Mesenchymal stem cell (in vitro differentiated cells and primary cell): ENCODE results near the gene NOS3.

ENCODE experiments used
- DNase-seq: peaks from one replicate; pipeline ENCODE4 v3.0.0-alpha.2; 2013
- H2AFZ ChIP-seq: one replicate; pipeline ENCODE4 v1.6.1; 2013; ENCODE audit warnings: low read depth, mild to moderate bottlenecking, control low read depth, inconsistent platforms, low read length, moderate library complexity
- H2AK5ac ChIP-seq: 2 replicates; pipeline ENCODE4 v1.6.1; 2013; ENCODE audit warnings: low read length, moderate library complexity, mild to moderate bottlenecking, inconsistent platforms; ENCODE audit not compliant: severe bottlenecking
- H2BK120ac ChIP-seq: one replicate; pipeline ENCODE4 v1.6.1; 2013; ENCODE audit warnings: low read depth, mild to moderate bottlenecking, inconsistent platforms, low read length, moderate library complexity
- H2BK12ac ChIP-seq, 2 experiments: one replicate each; pipeline ENCODE4 v1.6.1; 2013; ENCODE audit warnings: inconsistent platforms in 2 of 2, low read length in 2 of 2, mild to moderate bottlenecking in 2 of 2, moderate library complexity in 2 of 2, control low read depth in 1 of 2
- H2BK15ac ChIP-seq: one replicate; pipeline ENCODE4 v1.6.1; 2013; ENCODE audit warnings: mild to moderate bottlenecking, low read depth, inconsistent platforms; ENCODE audit not compliant: poor library complexity, severe bottlenecking
- H2BK5ac ChIP-seq: 2 replicates; pipeline ENCODE4 v1.6.1; 2013; ENCODE audit warnings: low read depth, mild to moderate bottlenecking, low read length, control low read depth, inconsistent platforms; ENCODE audit not compliant: poor library complexity, severe bottlenecking
- H3K14ac ChIP-seq, 2 experiments: one replicate each; pipeline ENCODE4 v1.6.1; 2013; ENCODE audit warnings: inconsistent platforms in 2 of 2, low read length in 2 of 2, control low read depth in 1 of 2, mild to moderate bottlenecking in 1 of 2, moderate library complexity in 1 of 2
- H3K18ac ChIP-seq, 2 experiments: one replicate each; pipeline ENCODE4 v1.6.1; 2013; ENCODE audit warnings: inconsistent platforms in 2 of 2, low read length in 2 of 2, control low read depth in 1 of 2, low read depth in 1 of 2, mild to moderate bottlenecking in 1 of 2
- H3K23ac ChIP-seq, 2 experiments: one replicate each; pipeline ENCODE4 v1.6.1; 2013; ENCODE audit warnings: inconsistent platforms in 2 of 2, low read length in 2 of 2, mild to moderate bottlenecking in 2 of 2, moderate library complexity in 2 of 2, control low read depth in 1 of 2
- H3K27ac ChIP-seq: 2 replicates; pipeline ENCODE4 v1.5.1; 2013; ENCODE audit warnings: mild to moderate bottlenecking, moderate library complexity, low read length, control low read depth, inconsistent platforms; ENCODE audit not compliant: poor library complexity, severe bottlenecking
- H3K27me3 ChIP-seq, 2 experiments: 2 replicates each; pipeline versions ENCODE4 v1.6.1 to v1.7.0; 2013; ENCODE audit warnings: low read length in 2 of 2, mild to moderate bottlenecking in 2 of 2, moderate library complexity in 2 of 2, control low read depth in 1 of 2, inconsistent platforms in 1 of 2; ENCODE audit not compliant: control insufficient read depth in 1 of 2, insufficient read depth in 1 of 2
- H3K36me3 ChIP-seq, 2 experiments: 2 replicates each; pipeline versions ENCODE4 v1.6.1 to v1.7.0; 2013; ENCODE audit warnings: low read length in 2 of 2, control low read depth in 1 of 2, inconsistent platforms in 1 of 2, low read depth in 1 of 2, mild to moderate bottlenecking in 1 of 2; ENCODE audit not compliant: insufficient read depth in 2 of 2, control insufficient read depth in 1 of 2
- H3K4ac ChIP-seq, 2 experiments: one replicate each; pipeline ENCODE4 v1.6.1; 2013; ENCODE audit warnings: inconsistent platforms in 2 of 2, low read length in 2 of 2, mild to moderate bottlenecking in 2 of 2, moderate library complexity in 2 of 2, control low read depth in 1 of 2, low read depth in 1 of 2
- H3K4me1 ChIP-seq: 2 replicates; pipeline ENCODE4 v1.6.1; 2013; ENCODE audit warnings: low read depth, low read length, control low read depth; ENCODE audit not compliant: control insufficient read depth, insufficient read depth
- H3K4me2 ChIP-seq: 2 replicates; pipeline ENCODE4 v1.6.1; 2013; ENCODE audit warnings: low read length, mild to moderate bottlenecking, inconsistent platforms; ENCODE audit not compliant: poor library complexity, severe bottlenecking
- H3K4me3 ChIP-seq, 2 experiments: 2 replicates each; pipeline versions ENCODE4 v1.5.1 to v1.7.0; 2013; ENCODE audit warnings: low read length in 2 of 2, mild to moderate bottlenecking in 2 of 2, control low read depth in 1 of 2, low read depth in 1 of 2; ENCODE audit not compliant: insufficient read depth in 1 of 2
- H3K79me1 ChIP-seq: replicated peaks from 2 replicates; pipeline ENCODE4 v1.6.1; 2013; ENCODE audit warnings: mild to moderate bottlenecking, control low read depth, low read length, inconsistent platforms; ENCODE audit not compliant: poor library complexity, severe bottlenecking
- H3K9ac ChIP-seq: 2 replicates; pipeline ENCODE4 v1.7.0; 2013; ENCODE audit warnings: mild to moderate bottlenecking, low read length, moderate library complexity
- H3K9me3 ChIP-seq: 2 replicates; pipeline ENCODE4 v1.7.0; 2013; ENCODE audit warnings: mild to moderate bottlenecking, low read length; ENCODE audit not compliant: control insufficient read depth
- H4K8ac ChIP-seq: one replicate; pipeline ENCODE4 v1.6.1; 2013; ENCODE audit warnings: inconsistent platforms, mild to moderate bottlenecking, low read length, moderate library complexity
- H4K91ac ChIP-seq: one replicate; pipeline ENCODE4 v1.6.1; 2013; ENCODE audit warnings: mild to moderate bottlenecking, low read length, inconsistent platforms
- WGBS: methylation state at CpG from one replicate; pipeline ENCODE4 v1.1.7; 2013; ENCODE audit warnings: mixed read lengths; 5-methylcytosine and 5-hydroxymethylcytosine counted together

The NOS3 gene

DNA sequence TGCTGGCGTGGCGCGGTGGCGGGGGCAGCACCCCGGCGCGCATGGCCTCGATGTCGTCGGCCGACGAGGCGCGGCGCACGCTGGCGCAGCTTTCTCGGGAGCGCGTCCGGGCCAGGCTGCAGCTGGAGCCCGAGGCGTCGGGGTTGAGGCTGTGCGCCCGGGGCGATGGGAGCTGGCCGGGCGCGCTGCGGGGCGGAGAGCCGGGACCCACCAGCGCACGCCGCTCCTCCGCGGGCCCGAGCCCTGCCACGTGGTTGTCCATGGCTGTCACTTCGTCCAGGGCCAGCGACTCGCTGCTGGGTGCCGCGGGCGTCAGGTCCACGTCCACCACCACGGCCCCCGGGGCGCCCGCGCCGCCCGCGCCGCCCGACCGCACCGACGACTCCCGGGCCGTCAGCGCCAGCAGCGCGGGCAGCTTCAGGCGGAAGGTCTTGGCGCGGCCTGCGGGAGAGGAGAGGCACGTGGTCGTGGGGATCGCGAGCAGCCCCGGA, 32.7 kb upstream of the NOS3 start:
- Histone ChIP-seq H3K4me2 (no peak overlapping the region), H3K4ac (no peak overlapping the region), H3K18ac (no peak overlapping the region), H4K8ac (no peak overlapping the region), H4K91ac (no peak overlapping the region), H2AFZ (no peak overlapping the region), H3K36me3 (no peaks in the 10 kb centered on the region), H2BK12ac (no peak overlapping the region), H2BK15ac (no peak overlapping the region), H2BK5ac (no peak overlapping the region), H2AK5ac (no peak overlapping the region), H3K23ac (no peak overlapping the region), H3K9me3 (no peaks in the 10 kb centered on the region), H3K79me1 (no peaks in the 10 kb centered on the region), H3K9ac (no peak overlapping the region), H2BK120ac (no peak overlapping the region), H3K27ac (no peak overlapping the region), H3K14ac (no peak overlapping the region), H3K27me3 (peaks cover 30 to 87% of the 10 kb centered on the region in 2 experiments), H3K4me1 (peaks cover 20% of the 10 kb centered on the region), H3K4me3 (no peak overlapping the region)
- 82% methylated on average over 47 of the region's 74 CpGs for WGBS
- DNase-seq: no peak

DNA sequence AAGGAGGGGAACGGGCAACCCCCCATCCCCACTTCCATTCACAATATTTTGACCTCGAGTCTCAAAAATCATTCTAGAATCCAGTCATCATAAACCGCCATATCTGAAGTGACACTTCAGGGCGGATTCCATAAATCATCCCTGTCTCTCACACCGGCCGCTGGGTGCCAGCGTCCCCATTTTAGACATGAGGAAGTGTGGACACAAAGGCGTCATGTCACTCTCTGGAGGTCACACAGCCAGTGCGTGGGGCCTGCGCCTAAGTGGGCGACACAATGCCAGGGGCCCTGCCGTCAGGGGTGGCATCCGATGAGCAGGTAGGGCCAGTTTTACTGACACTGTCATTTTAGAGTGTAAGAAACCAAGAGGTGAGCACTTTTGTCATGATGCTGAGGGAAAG, 32.2 kb upstream of the NOS3 start:
- H2BK5ac ChIP-seq: no peak overlapping the region
- H4K8ac ChIP-seq: no peak overlapping the region
- H2BK120ac ChIP-seq: no peak overlapping the region
- H3K18ac ChIP-seq: no peak overlapping the region
- no peak overlapping the region for H3K23ac ChIP-seq
- peaks cover 20% of the 10 kb centered on the region for H3K4me1 ChIP-seq
- H3K79me1 ChIP-seq: no peaks in the 10 kb centered on the region
- H3K4me3 ChIP-seq: no peak overlapping the region
- no peak overlapping the region for H3K14ac ChIP-seq
- H2AFZ ChIP-seq: no peak overlapping the region
- 92% methylated on average over 12 of the region's 13 CpGs for WGBS
- peaks cover 28 to 83% of the 10 kb centered on the region in 2 experiments for H3K27me3 ChIP-seq
- H3K4me2 ChIP-seq: no peak overlapping the region
- H2AK5ac ChIP-seq: no peak overlapping the region
- H3K4ac ChIP-seq: no peak overlapping the region
- H2BK12ac ChIP-seq: no peak overlapping the region
- H2BK15ac ChIP-seq: no peak overlapping the region
- H3K9me3 ChIP-seq: no peaks in the 10 kb centered on the region
- DNase-seq: no peak
- H4K91ac ChIP-seq: no peak overlapping the region
- no peak overlapping the region for H3K27ac ChIP-seq
- no peak overlapping the region for H3K9ac ChIP-seq
- no peaks in the 10 kb centered on the region for H3K36me3 ChIP-seq

GRCh38 chr7:150959081-150959480, 31.7 kb upstream of the NOS3 start:
- no peak overlapping the region for H3K27ac ChIP-seq
- no peak overlapping the region for H3K4ac ChIP-seq
- no peak overlapping the region for H3K4me2 ChIP-seq
- no peak overlapping the region for H4K8ac ChIP-seq
- H2BK120ac ChIP-seq: no peak overlapping the region
- H3K79me1 ChIP-seq: no peaks in the 10 kb centered on the region
- no peak overlapping the region for H2AK5ac ChIP-seq
- no peak overlapping the region for H2BK15ac ChIP-seq
- no peak overlapping the region for H2BK5ac ChIP-seq
- no peaks in the 10 kb centered on the region for H3K9me3 ChIP-seq
- no peak overlapping the region for H3K9ac ChIP-seq
- H3K27me3 ChIP-seq: peaks cover 29 to 83% of the 10 kb centered on the region in 2 experiments
- H3K36me3 ChIP-seq: no peaks in the 10 kb centered on the region
- WGBS: 93% methylated on average over 3 of the region's 3 CpGs
- H3K4me3 ChIP-seq: no peak overlapping the region
- H2AFZ ChIP-seq: no peak overlapping the region
- H3K14ac ChIP-seq: peak overlapping the region in 1 of 2 experiments; percentile 41
- H3K18ac ChIP-seq: no peak overlapping the region
- H3K4me1 ChIP-seq: peaks cover 20% of the 10 kb centered on the region
- no peak overlapping the region for H3K23ac ChIP-seq
- no peak for DNase-seq
- H2BK12ac ChIP-seq: no peak overlapping the region
- no peak overlapping the region for H4K91ac ChIP-seq

DNA sequence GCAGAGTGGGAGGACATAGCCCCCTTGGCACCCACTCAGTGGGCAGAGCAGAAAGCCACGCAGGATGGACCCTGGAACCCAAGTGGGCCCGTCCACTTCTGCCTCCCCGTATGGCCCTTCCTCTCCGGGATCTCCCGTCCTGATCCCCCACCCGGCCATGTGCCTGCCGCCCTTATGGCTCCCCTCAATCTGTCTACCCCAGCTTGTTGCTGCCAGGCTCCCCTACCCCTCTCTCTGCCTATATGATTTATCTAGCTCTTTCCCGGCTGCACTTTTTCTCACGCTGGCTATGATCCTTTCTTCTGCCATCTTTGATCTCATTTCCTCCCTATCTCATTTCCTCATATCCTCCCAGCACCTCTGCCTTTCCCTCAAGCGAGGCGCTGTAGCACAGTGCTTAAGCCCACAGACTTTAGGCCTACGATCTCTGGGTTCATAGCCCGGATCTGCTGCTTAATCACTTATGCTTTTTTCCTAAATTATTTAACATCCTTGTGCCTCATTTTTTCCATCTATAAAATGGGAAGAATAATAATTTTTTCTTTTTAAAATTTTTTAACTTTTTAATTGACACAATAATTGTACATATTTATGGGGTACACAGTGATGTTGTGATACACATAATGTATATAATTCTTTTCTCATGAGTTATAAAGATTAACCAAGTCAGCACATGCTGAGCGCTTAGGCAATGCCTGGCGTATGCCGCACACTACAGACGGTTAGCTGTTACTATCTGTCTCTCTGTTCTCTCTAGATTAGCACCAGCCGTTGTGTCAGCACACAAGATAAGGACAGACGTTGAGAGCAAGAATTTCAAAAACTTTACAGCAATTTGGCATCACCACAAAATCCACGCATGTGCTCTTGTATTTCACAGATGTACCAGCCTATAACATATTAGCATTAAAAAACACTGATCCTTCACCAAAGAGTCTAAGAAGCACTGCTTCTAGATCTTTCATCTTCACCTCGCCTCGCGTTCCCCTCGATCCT, 30.8 kb upstream of the NOS3 start:
- no peak overlapping the region for H3K9ac ChIP-seq
- no peaks in the 10 kb centered on the region for H3K36me3 ChIP-seq
- no peak overlapping the region for H2BK12ac ChIP-seq
- H4K91ac ChIP-seq: no peak overlapping the region
- H4K8ac ChIP-seq: no peak overlapping the region
- no peaks in the 10 kb centered on the region for H3K79me1 ChIP-seq
- H3K18ac ChIP-seq: no peak overlapping the region
- no peak overlapping the region for H3K23ac ChIP-seq
- H2BK120ac ChIP-seq: no peak overlapping the region
- H3K27me3 ChIP-seq: peaks cover 30 to 83% of the 10 kb centered on the region in 2 experiments
- H3K4me1 ChIP-seq: peaks cover 24% of the 10 kb centered on the region
- no peak overlapping the region for H2AK5ac ChIP-seq
- WGBS: 80% methylated on average over 24 of the region's 24 CpGs
- no peak overlapping the region for H3K4me3 ChIP-seq
- no peak overlapping the region for H2BK5ac ChIP-seq
- no peak overlapping the region for H3K14ac ChIP-seq
- no peaks in the 10 kb centered on the region for H3K9me3 ChIP-seq
- no peak overlapping the region for H2BK15ac ChIP-seq
- no peak overlapping the region for H3K27ac ChIP-seq
- H3K4ac ChIP-seq: no peak overlapping the region
- H2AFZ ChIP-seq: no peak overlapping the region
- DNase-seq: no peak
- H3K4me2 ChIP-seq: no peak overlapping the region
